ENCODE measurements around the gene UBE2F.

DNA sequence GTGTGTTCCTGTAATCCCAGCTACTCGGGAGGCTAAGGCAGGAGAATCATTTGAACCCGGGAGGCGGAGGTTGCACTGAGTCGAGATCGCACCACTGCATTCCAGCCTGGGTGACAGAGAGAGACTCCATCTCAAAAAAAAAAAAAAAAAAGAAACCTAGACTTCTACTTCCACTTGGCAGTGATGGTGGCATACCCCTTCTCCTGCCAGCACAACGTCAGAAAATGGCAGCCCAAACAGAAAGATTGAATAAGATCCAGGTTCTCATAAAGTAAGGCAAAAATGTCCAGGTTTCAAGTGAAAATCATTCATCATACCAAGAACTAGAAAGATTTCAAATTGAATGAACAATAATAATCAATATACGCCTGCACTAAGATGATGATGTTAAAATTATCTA lies 117.9 kb downstream of the UBE2F start:
- TF ChIP-seq, protein P1, sequence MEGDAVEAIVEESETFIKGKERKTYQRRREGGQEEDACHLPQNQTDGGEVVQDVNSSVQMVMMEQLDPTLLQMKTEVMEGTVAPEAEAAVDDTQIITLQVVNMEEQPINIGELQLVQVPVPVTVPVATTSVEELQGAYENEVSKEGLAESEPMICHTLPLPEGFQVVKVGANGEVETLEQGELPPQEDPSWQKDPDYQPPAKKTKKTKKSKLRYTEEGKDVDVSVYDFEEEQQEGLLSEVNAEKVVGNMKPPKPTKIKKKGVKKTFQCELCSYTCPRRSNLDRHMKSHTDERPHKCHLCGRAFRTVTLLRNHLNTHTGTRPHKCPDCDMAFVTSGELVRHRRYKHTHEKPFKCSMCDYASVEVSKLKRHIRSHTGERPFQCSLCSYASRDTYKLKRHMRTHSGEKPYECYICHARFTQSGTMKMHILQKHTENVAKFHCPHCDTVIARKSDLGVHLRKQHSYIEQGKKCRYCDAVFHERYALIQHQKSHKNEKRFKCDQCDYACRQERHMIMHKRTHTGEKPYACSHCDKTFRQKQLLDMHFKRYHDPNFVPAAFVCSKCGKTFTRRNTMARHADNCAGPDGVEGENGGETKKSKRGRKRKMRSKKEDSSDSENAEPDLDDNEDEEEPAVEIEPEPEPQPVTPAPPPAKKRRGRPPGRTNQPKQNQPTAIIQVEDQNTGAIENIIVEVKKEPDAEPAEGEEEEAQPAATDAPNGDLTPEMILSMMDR (IDR thresholded peaks at IDR 0.05): no peak
- TF ChIP-seq MEF2A (IDR thresholded peaks at IDR 0.05; ENCODE audit: borderline replicate concordance, low read depth) (no peak), JUND (IDR thresholded peaks at IDR 0.05) (no peak)
